ENCODE results near the gene HLCS.
A peak's percentile ranks its signal among the peaks of the same experiment; 100 is the strongest.

HLCS gene

DNA sequence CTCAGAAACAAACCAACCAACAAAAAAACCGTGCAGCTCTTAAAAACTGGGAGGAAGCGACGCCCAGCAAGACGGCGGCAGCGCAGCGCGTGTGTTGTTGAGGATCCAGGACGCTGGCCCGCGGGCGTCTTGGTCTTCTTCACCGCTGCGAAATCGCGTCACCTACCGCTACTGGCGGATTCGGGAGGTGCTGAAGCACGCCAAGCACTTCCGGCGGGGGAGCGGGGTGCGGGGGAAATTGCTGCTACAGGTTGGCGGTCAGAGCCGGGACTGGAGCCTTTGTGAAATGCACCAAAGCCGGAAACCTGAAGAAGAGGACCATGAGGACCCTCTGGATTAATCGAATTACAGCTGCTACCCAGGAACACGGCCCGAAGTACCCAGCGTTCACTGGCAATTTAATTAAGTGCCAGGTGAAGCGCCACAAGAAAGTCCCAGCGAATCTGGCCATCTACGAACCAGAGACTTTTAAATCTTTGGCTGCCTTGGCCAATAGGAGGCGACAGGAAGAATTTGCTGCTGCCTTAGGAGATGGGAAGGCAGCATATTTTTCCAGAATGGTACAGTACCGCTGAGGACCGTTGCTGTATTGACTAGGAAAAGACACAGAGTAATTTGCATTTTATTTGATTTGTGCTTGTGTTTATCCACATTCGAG is 28.2 kb upstream of the HLCS start:
- Histone ChIP-seq H3F3A (ENCODE audit: insufficient read depth) (no peaks in the 10 kb centered on the region), H3K4me2 (ENCODE audit: low read depth, low read length, poor library complexity, severe bottlenecking) (no peak overlapping the region), H3K27ac (ENCODE audit: low read depth, low read length) (no peak overlapping the region), H3K36me3 (ENCODE audit: low read length) (no peaks in the 10 kb centered on the region), H3K9me2 (replicated peaks; ENCODE audit: insufficient read depth, low read length) (no peaks in the 10 kb centered on the region), H3K79me2 (ENCODE audit: insufficient read depth, low read length) (no peaks in the 10 kb centered on the region), H3K9me3 (ENCODE audit: insufficient read depth, low read length) (no peaks in the 10 kb centered on the region), H3K9ac (ENCODE audit: low read length) (no peak overlapping the region), H4K20me1 (ENCODE audit: low read depth, low read length) (no peaks in the 10 kb centered on the region), H2AFZ (ENCODE audit: low read depth, low read length, severe bottlenecking) (no peak overlapping the region), H3K27me3 (ENCODE audit: low read length) (no peaks in the 10 kb centered on the region), H3K4me3 (ENCODE audit: insufficient read depth, low read length, poor library complexity, severe bottlenecking) (no peak overlapping the region)
- TF ChIP-seq EZH2phosphoT487 (conservative IDR thresholded peaks at IDR 0.05; ENCODE audit: low read length) = no peak
- TF ChIP-seq, protein P1, sequence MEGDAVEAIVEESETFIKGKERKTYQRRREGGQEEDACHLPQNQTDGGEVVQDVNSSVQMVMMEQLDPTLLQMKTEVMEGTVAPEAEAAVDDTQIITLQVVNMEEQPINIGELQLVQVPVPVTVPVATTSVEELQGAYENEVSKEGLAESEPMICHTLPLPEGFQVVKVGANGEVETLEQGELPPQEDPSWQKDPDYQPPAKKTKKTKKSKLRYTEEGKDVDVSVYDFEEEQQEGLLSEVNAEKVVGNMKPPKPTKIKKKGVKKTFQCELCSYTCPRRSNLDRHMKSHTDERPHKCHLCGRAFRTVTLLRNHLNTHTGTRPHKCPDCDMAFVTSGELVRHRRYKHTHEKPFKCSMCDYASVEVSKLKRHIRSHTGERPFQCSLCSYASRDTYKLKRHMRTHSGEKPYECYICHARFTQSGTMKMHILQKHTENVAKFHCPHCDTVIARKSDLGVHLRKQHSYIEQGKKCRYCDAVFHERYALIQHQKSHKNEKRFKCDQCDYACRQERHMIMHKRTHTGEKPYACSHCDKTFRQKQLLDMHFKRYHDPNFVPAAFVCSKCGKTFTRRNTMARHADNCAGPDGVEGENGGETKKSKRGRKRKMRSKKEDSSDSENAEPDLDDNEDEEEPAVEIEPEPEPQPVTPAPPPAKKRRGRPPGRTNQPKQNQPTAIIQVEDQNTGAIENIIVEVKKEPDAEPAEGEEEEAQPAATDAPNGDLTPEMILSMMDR (IDR thresholded peaks at IDR 0.05; ENCODE audit: insufficient read depth, low read length, poor library complexity, severe bottlenecking) = no peak

DNA sequence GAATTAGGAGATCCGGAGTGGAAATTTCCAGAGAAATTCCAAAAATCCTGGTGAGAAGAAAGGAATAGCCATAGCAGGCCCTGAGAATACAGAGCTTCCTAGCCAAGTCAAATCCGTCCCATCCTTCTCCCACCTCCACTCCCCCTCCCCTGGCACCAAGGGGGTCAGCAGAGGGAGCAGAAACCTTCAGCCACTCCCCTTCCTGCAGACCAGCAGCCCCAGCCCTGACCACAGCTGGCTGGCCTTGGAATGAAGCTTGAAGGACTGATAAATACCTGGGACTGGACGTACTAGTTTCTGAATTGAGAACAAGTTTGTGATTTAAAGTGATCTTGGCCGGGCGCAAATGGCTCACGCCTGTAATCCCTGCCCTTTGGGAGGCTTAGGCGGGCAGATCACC is 26.2 kb upstream of the HLCS start:
- H3K9me2 ChIP-seq (replicated peaks; ENCODE audit: insufficient read depth, low read length) = no peaks in the 10 kb centered on the region
- H3K9ac ChIP-seq (ENCODE audit: low read length) = no peak overlapping the region
- H3F3A ChIP-seq (ENCODE audit: insufficient read depth) = 0 out of 2 replicates have a peak, but pooled peaks cover 8% of the 10 kb centered on the region
- H3K27me3 ChIP-seq (ENCODE audit: low read length) = no peaks in the 10 kb centered on the region
- no peak overlapping the region for H3K4me2 ChIP-seq (ENCODE audit: low read depth, low read length, poor library complexity, severe bottlenecking)
- no peaks in the 10 kb centered on the region for H4K20me1 ChIP-seq (ENCODE audit: low read depth, low read length)
- no peak overlapping the region for H3K4me3 ChIP-seq (ENCODE audit: insufficient read depth, low read length, poor library complexity, severe bottlenecking)
- H3K9me3 ChIP-seq (ENCODE audit: insufficient read depth, low read length) = no peaks in the 10 kb centered on the region
- H3K27ac ChIP-seq (ENCODE audit: low read depth, low read length) = no peak overlapping the region
- H3K79me2 ChIP-seq (ENCODE audit: insufficient read depth, low read length) = no peaks in the 10 kb centered on the region
- TF ChIP-seq EZH2phosphoT487 (conservative IDR thresholded peaks at IDR 0.05; ENCODE audit: low read length) = no peak
- no peak overlapping the region for H2AFZ ChIP-seq (ENCODE audit: low read depth, low read length, severe bottlenecking)
- no peaks in the 10 kb centered on the region for H3K36me3 ChIP-seq (ENCODE audit: low read length)

DNA sequence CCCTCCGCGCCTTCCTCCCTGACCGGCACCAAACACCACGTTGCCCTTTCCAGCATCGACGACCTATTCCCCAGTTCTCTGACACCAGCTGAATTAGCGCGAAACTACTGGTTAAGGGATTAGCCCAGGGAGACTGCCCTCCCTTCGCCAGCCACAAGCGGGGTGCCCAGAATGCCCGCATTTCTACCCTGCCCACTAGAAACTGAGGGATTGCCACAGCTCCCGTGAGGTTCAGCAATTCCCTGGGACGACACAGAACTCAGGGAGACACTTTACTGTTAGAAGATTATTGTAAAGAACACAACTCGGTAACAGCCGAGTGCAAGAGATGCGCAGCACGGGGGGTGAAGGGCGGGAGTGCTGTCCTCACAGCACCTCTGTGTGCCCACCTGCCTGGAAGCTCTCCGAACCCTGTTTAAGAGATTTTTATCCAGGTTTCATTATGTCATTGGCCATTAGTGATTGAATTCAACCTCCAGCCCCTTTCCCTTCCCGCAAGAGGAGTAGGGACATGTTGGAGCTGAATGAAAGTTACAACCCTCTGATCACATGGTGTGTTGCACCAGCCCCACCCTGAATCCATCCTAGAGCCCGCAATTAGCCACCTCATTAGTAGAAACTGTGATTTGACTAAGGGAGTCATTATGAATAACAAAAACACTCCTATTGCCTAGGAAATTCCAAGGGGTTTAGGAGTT is 24.2 kb upstream of the HLCS start:
- Histone ChIP-seq H3K4me2 (ENCODE audit: low read depth, low read length, poor library complexity, severe bottlenecking) (peak overlapping the region; percentile 63), H3K4me3 (ENCODE audit: insufficient read depth, low read length, poor library complexity, severe bottlenecking) (peak overlapping the region; percentile 73), H3K27me3 (ENCODE audit: low read length) (no peaks in the 10 kb centered on the region), H3K79me2 (ENCODE audit: insufficient read depth, low read length) (no peaks in the 10 kb centered on the region), H3K27ac (ENCODE audit: low read depth, low read length) (no peak overlapping the region), H3K9me3 (ENCODE audit: insufficient read depth, low read length) (no peaks in the 10 kb centered on the region), H3K36me3 (ENCODE audit: low read length) (no peaks in the 10 kb centered on the region), H3K9me2 (replicated peaks; ENCODE audit: insufficient read depth, low read length) (no peaks in the 10 kb centered on the region), H3K9ac (ENCODE audit: low read length) (peak overlapping the region; percentile 64), H4K20me1 (ENCODE audit: low read depth, low read length) (no peaks in the 10 kb centered on the region), H2AFZ (ENCODE audit: low read depth, low read length, severe bottlenecking) (peak overlapping the region; percentile 85), H3F3A (ENCODE audit: insufficient read depth) (0 out of 2 replicates have a peak, but pooled peaks cover 8% of the 10 kb centered on the region)
- TF ChIP-seq EZH2phosphoT487 (conservative IDR thresholded peaks at IDR 0.05; ENCODE audit: low read length) = no peak
- TF ChIP-seq, protein P1 (IDR thresholded peaks at IDR 0.05; ENCODE audit: insufficient read depth, low read length, poor library complexity, severe bottlenecking) = no peak

Measured in SU-DHL-6 (cell line).